Psoas muscle (tissue), 8 donors: ENCODE results near the gene C20orf202. TPM values are rescaled to one million over a fixed set of nuclear protein-coding genes. Genes with fewer than 3 reads are reported as not detected.
"Not testable (repeated sequence)": the region's sequence is repeated elsewhere in the genome, so short reads cannot be mapped to it uniquely, and the experiment has no call there.

Experiments used
- ATAC-seq, 4 donors: fragments of 200-7000 bp; cut with Tn5 transposase; one replicate each; pipeline ENCODE4 v1.9.1; 2020; ENCODE audit warnings: moderate library complexity in 3 of 4, mild to moderate bottlenecking in 2 of 4
- DNase-seq, 2 donors: peaks; one replicate each; pipeline ENCODE4 v3.0.0-alpha.2; 2020
- H3K27ac ChIP-seq: fragments of 200-600 bp; one replicate; pipeline ENCODE4 v1.8.0; 2022
- H3K27me3 ChIP-seq, 3 donors: fragments of 200-600 bp in 1 of 3; one replicate each; pipeline versions ENCODE4 v1.6.1 to v1.8.0; 2013 to 2022; ENCODE audit warnings: low read length in 2 of 3, mild to moderate bottlenecking in 2 of 3, moderate library complexity in 1 of 3; ENCODE audit not compliant: insufficient read depth in 3 of 3
- H3K36me3 ChIP-seq, 2 donors: fragments of 200-600 bp in 1 of 2; one replicate each; pipeline versions ENCODE4 v1.6.1 to v1.8.0; 2013 to 2022; ENCODE audit warnings: low read depth in 1 of 2, mild to moderate bottlenecking in 1 of 2, moderate library complexity in 1 of 2; ENCODE audit not compliant: insufficient read depth in 1 of 2
- H3K4me1 ChIP-seq: fragments of 200-600 bp; one replicate; pipeline ENCODE4 v1.8.0; 2022
- H3K4me3 ChIP-seq: fragments of 200-600 bp; one replicate; pipeline ENCODE4 v1.8.0; 2022; ENCODE audit warnings: mild to moderate bottlenecking
- H3K9me3 ChIP-seq: fragments of 200-600 bp; one replicate; pipeline ENCODE4 v1.8.0; 2022
- CTCF ChIP-seq: fragments of 200-600 bp; IDR thresholded peaks from one replicate; pipeline ENCODE4 v1.8.0; 2022; ENCODE audit warnings: antibody characterized with exemption
- WGBS, 3 donors: extraction: QIAGEN DNeasy Blood & Tissue Kit; methylation state at CpG; one replicate each; pipeline versions ENCODE4 v1.1.6 to v1.1.7; 2013; 5-methylcytosine and 5-hydroxymethylcytosine counted together
- intact Hi-C, 2 donors: fragments of 100-400 bp; cut with DNase I; formaldehyde crosslinking; loops; one replicate each; pipeline versions ENCODE4 v1.11.0 to v1.14.2; 2022
- polyA plus RNA-seq, 3 donors: library from polyadenylated mRNA; stranded (reverse); fragments of 200-250 nt; gene quantifications; one replicate each; pipeline ENCODE4 v1.2.3, GENCODE V29; 2013
- total RNA-seq, 4 donors: library from RNA; stranded (reverse); fragmentation: NEBNext Ultra II Directional in 2 of 4; extraction: Animal tissue kit (Norgen Biotek cat#: 25700) in 2 of 4; gene quantifications; one replicate each; pipeline versions ENCODE4 v1.2.1 to v1.2.4, GENCODE V29; 2021 to 2023
- donor health status: healthy with polysubstance abuse.
- donor health status: DM: no; HTN: no; CAD: no; lungs with moderate emphysema.
- donor health status: Bipolar disorder and iron deficiency.
- donor health status: healthy.
- donor health status: DM: yes; HTN: yes; CAD: no.
- donor health status: DM: no; HTN: no; CAD: no.
- donor health status: DM: no; HTN: no; CAD: no.
- donor health status: DM: yes; HTN: yes; CAD: no.

The C20orf202 gene
- total and polyA plus RNA-seq, 7 donors, result 0.05 to 0.32 (median 0.12) TPM; not detected in 1

GRCh38 chr20:1242530-1242929 lies 39.3 kb downstream of the C20orf202 start:
- peaks cover 0 to 2% (median 0%) of the 10 kb centered on the region in 3 donors for H3K27me3 ChIP-seq
- H3K36me3 ChIP-seq, result no peaks in the 10 kb centered on the region
- no peaks in the 10 kb centered on the region for H3K4me1 ChIP-seq
- 76 to 84% (median 81%) methylated on average over 2 of the region's 2 CpGs for WGBS, 3 donors
- TF ChIP-seq CTCF, result no peak
- H3K27ac ChIP-seq, result no peak overlapping the region
- intact Hi-C loops, result no loop called here
- no peaks in the 10 kb centered on the region for H3K9me3 ChIP-seq
- ATAC-seq (no peak), DNase-seq (no peak)
- H3K4me3 ChIP-seq, result no peak overlapping the region

- no peak overlapping the region for H3K27ac ChIP-seq
- H3K4me3 ChIP-seq, result no peak overlapping the region
- TF ChIP-seq CTCF, result no peak
- intact Hi-C loops, result no loop called here
- no peaks in the 10 kb centered on the region for H3K9me3 ChIP-seq
- H3K4me1 ChIP-seq, result no peaks in the 10 kb centered on the region
- no peak for DNase-seq
- no peaks in the 10 kb centered on the region for H3K36me3 ChIP-seq
- 23 to 33% (median 29%) methylated on average over 2 of the region's 2 CpGs for WGBS, 3 donors
- peaks cover 0 to 2% (median 0%) of the 10 kb centered on the region in 3 donors for H3K27me3 ChIP-seq
- ATAC-seq, result no peak
These were observed 42.3 kb downstream of the C20orf202 start for GRCh38 chr20:1245578-1245977.

GRCh38 chr20:1247689-1248088 lies 44.4 kb downstream of the C20orf202 start:
- Histone ChIP-seq H3K4me3 (no peak overlapping the region), H3K4me1 (no peaks in the 10 kb centered on the region), H3K27me3 (no peaks in the 10 kb centered on the region), H3K27ac (no peak overlapping the region), H3K9me3 (no peaks in the 10 kb centered on the region), H3K36me3 (no peaks in the 10 kb centered on the region)
- no peak for ATAC-seq
- DNase-seq, result no peak
- TF ChIP-seq CTCF, result no peak
- intact Hi-C loops, result no loop called here

- H3K27me3 ChIP-seq, H3K36me3 ChIP-seq, H3K9me3 ChIP-seq, H3K4me1 ChIP-seq, H3K4me3 ChIP-seq, DNase-seq, H3K27ac ChIP-seq, ATAC-seq, intact Hi-C loops: not testable (repeated sequence)
- 92 to 98% (median 95%) methylated on average over 2 of the region's 2 CpGs for WGBS, 3 donors
These were observed 47.0 kb downstream of the C20orf202 start for GRCh38 chr20:1250282-1250681.

- H3K27ac ChIP-seq, result no peak overlapping the region
- H3K36me3 ChIP-seq, result no peaks in the 10 kb centered on the region
- ATAC-seq, result no peak
- H3K9me3 ChIP-seq, result no peaks in the 10 kb centered on the region
- no peak for DNase-seq
- WGBS, 3 donors, result 75 to 98% (median 97%) methylated on average over 3 of the region's 3 CpGs
- intact Hi-C loops, result no loop called here
- no peak for TF ChIP-seq CTCF
- H3K4me1 ChIP-seq, result no peaks in the 10 kb centered on the region
- H3K27me3 ChIP-seq, result peaks cover 0 to 4% (median 0%) of the 10 kb centered on the region in 3 donors
- no peak overlapping the region for H3K4me3 ChIP-seq
These were observed 49.2 kb downstream of the C20orf202 start for GRCh38 chr20:1252416-1252815.
